Psoas muscle (tissue), 8 donors: ENCODE measurements around the gene DYNLT1. TPM values are rescaled to one million over a fixed set of nuclear protein-coding genes. Genes with fewer than 3 reads are reported as not detected.
"Not testable (repeated sequence)": the region's sequence is repeated elsewhere in the genome, so short reads cannot be mapped to it uniquely, and the experiment has no call there.

Experiments
- ATAC-seq, 4 donors: fragments of 200-7000 bp; cut with Tn5 transposase; one replicate each; pipeline ENCODE4 v1.9.1; 2020; ENCODE audit warnings: moderate library complexity in 3 of 4, mild to moderate bottlenecking in 2 of 4
- DNase-seq, 2 donors: peaks; one replicate each; pipeline ENCODE4 v3.0.0-alpha.2; 2020
- H3K27ac ChIP-seq: fragments of 200-600 bp; one replicate; pipeline ENCODE4 v1.8.0; 2022
- H3K27me3 ChIP-seq, 3 donors: fragments of 200-600 bp in 1 of 3; one replicate each; pipeline versions ENCODE4 v1.6.1 to v1.8.0; 2013 to 2022; ENCODE audit warnings: low read length in 2 of 3, mild to moderate bottlenecking in 2 of 3, moderate library complexity in 1 of 3; ENCODE audit not compliant: insufficient read depth in 3 of 3
- H3K36me3 ChIP-seq, 2 donors: fragments of 200-600 bp in 1 of 2; one replicate each; pipeline versions ENCODE4 v1.6.1 to v1.8.0; 2013 to 2022; ENCODE audit warnings: low read depth in 1 of 2, mild to moderate bottlenecking in 1 of 2, moderate library complexity in 1 of 2; ENCODE audit not compliant: insufficient read depth in 1 of 2
- H3K4me1 ChIP-seq: fragments of 200-600 bp; one replicate; pipeline ENCODE4 v1.8.0; 2022
- H3K4me3 ChIP-seq: fragments of 200-600 bp; one replicate; pipeline ENCODE4 v1.8.0; 2022; ENCODE audit warnings: mild to moderate bottlenecking
- H3K9me3 ChIP-seq: fragments of 200-600 bp; one replicate; pipeline ENCODE4 v1.8.0; 2022
- WGBS, 3 donors: extraction: QIAGEN DNeasy Blood & Tissue Kit; methylation state at CpG; one replicate each; pipeline versions ENCODE4 v1.1.6 to v1.1.7; 2013; 5-methylcytosine and 5-hydroxymethylcytosine counted together
- intact Hi-C, 2 donors: fragments of 100-400 bp; cut with DNase I; formaldehyde crosslinking; loops; one replicate each; pipeline versions ENCODE4 v1.11.0 to v1.14.2; 2022
- polyA plus RNA-seq, 3 donors: library from polyadenylated mRNA; stranded (reverse); fragments of 200-250 nt; gene quantifications; one replicate each; pipeline ENCODE4 v1.2.3, GENCODE V29; 2013
- total RNA-seq, 4 donors: library from RNA; stranded (reverse); fragmentation: NEBNext Ultra II Directional in 2 of 4; extraction: Animal tissue kit (Norgen Biotek cat#: 25700) in 2 of 4; gene quantifications; one replicate each; pipeline versions ENCODE4 v1.2.1 to v1.2.4, GENCODE V29; 2021 to 2023
- TF ChIP-seq, protein P1 (sequence below): fragments of 200-600 bp; IDR thresholded peaks from one replicate; pipeline ENCODE4 v1.8.0; 2022; ENCODE audit warnings: antibody characterized with exemption
- donor health status: healthy with polysubstance abuse.
- donor health status: DM: no; HTN: no; CAD: no; lungs with moderate emphysema.
- donor health status: Bipolar disorder and iron deficiency.
- donor health status: healthy.
- donor health status: DM: yes; HTN: yes; CAD: no.
- donor health status: DM: no; HTN: no; CAD: no.
- donor health status: DM: no; HTN: no; CAD: no.
- donor health status: DM: yes; HTN: yes; CAD: no.

DYNLT1 gene
- total and polyA plus RNA-seq, 7 donors = 112 to 202 (median 146) TPM

DNA sequence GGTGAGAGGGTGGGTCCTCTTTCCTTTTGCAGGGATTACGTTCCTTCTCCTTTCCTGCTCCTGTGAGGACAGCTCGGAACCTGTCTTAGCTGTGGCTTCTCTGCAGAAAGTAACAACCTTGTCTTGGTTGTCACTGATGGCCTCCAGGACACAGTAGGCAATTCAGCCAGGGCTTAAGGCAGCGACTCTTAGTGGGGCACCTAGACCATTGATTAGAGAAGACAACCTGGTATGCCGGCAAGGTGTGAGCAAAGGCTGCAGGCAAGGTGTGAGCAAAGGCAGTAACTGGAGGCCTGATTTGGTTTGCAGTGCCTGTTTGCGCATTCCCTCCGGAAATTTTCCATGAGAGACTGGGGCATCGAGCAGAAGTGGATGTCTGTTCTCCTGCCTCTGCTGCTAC, 37.6 kb downstream of the DYNLT1 start:
- Histone ChIP-seq H3K4me3 (no peak overlapping the region), H3K27ac (no peak overlapping the region), H3K9me3 (no peaks in the 10 kb centered on the region), H3K36me3 (peaks cover 14 to 68% of the 10 kb centered on the region in 2 donors), H3K4me1 (no peaks in the 10 kb centered on the region), H3K27me3 (no peaks in the 10 kb centered on the region)
- 96 to 98% (median 98%) methylated on average over 7 of the region's 7 CpGs for WGBS, 3 donors
- intact Hi-C loops = loop anchor here in 1 of 2 donors (5.0 kb wide), 1 partner anchor 385 kb away; no protein-coding TSS in a partner anchor
- DNase-seq (no peak), ATAC-seq (no peak)
- TF ChIP-seq, protein P1, sequence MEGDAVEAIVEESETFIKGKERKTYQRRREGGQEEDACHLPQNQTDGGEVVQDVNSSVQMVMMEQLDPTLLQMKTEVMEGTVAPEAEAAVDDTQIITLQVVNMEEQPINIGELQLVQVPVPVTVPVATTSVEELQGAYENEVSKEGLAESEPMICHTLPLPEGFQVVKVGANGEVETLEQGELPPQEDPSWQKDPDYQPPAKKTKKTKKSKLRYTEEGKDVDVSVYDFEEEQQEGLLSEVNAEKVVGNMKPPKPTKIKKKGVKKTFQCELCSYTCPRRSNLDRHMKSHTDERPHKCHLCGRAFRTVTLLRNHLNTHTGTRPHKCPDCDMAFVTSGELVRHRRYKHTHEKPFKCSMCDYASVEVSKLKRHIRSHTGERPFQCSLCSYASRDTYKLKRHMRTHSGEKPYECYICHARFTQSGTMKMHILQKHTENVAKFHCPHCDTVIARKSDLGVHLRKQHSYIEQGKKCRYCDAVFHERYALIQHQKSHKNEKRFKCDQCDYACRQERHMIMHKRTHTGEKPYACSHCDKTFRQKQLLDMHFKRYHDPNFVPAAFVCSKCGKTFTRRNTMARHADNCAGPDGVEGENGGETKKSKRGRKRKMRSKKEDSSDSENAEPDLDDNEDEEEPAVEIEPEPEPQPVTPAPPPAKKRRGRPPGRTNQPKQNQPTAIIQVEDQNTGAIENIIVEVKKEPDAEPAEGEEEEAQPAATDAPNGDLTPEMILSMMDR = no peak

DNA sequence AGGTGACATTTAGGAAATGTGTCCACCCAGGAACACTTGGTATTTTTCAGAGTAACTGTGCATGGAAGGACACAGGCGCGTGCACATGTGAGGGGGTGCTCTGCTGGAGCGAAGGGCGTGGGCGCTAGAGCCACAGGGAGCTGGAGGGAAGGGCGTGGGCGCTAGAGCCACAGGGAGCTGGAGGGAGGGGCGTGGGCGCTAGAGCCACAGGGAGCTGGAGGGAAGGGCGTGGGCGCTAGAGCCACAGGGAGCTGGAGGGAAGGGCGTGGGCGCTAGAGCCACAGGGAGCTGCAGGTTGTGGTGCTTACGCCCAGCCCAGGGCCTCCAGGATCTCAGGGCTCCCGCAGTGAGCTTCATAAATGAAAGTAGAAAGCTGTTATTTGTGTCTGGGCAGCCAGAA, 38.5 kb downstream of the DYNLT1 start:
- H3K36me3 ChIP-seq = peaks cover 5 to 59% of the 10 kb centered on the region in 2 donors
- 84 to 98% (median 87%) methylated on average over 15 of the region's 15 CpGs for WGBS, 3 donors
- intact Hi-C loops = loop anchor here in 1 of 2 donors (5.0 kb wide), 1 partner anchor 384 kb away; no protein-coding TSS in a partner anchor

DNA sequence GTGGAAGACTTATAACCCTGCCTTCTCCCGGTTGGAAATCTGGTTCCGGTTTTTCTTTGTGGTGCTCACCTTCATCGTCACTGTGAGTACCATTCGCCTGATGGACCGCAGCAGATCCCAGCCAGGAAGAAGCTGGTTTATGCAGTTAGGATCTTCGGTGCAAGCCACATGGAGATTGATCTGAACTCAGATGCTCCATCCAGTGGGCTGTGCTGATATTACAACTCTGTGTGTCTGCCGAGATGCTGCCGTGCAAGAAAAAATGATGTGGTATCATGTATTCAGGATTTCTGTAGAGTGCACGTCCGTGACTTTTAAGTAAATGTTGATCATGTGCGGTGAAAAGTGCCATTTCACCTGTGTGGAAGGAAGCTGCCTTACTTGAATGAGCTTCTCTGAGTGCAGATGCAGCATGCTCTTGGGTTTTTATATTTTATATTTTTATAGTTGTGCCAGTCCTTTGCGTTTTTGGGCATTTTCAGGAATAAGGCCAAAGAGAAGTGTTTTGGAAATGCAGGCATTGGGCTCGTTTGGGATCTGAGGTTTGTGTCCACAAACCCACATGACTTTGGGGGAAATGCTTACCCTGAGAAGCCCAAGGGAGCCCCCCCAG, 39.2 kb downstream of the DYNLT1 start:
- TF ChIP-seq, protein P1 = peak; percentile 73
- ATAC-seq (peak; percentile 68 to 77 (median 74)), DNase-seq (no peak)
- intact Hi-C loops = loop anchor here (2.0 to 5.0 kb wide), 2 partner anchors 383 to 385 kb away; no protein-coding TSS in a partner anchor
- H3K9me3 ChIP-seq = no peaks in the 10 kb centered on the region
- H3K36me3 ChIP-seq = peaks cover under 1 to 52% of the 10 kb centered on the region in 2 donors
- no peaks in the 10 kb centered on the region for H3K27me3 ChIP-seq
- no peak overlapping the region for H3K27ac ChIP-seq
- no peaks in the 10 kb centered on the region for H3K4me1 ChIP-seq
- H3K4me3 ChIP-seq = no peak overlapping the region
- 49 to 51% (median 50%) methylated on average over 13 of the region's 13 CpGs for WGBS, 3 donors

More for the DNA sequence above, 38.5 kb downstream of the DYNLT1 start:
- not testable (repeated sequence) for H3K9me3 ChIP-seq, H3K27ac ChIP-seq, H3K4me1 ChIP-seq, H3K27me3 ChIP-seq, ATAC-seq, DNase-seq, H3K4me3 ChIP-seq

DNA sequence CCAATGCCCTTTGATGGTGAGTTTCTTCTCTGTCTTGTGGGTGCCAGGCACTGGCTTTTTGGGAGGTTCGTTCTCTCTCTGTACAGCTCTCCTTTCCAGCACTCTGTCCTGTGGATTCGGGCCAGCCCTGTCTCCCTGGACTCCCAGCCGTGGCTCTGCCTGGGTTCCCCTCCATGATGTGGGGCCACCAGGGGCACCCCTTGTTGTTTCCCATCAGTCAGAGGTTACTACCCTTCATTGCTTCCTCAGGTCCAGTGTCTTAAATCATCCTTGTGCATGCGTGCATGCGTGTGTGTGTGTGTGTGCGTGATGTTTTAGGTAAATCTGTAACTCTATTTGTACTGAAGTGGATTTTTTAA, 40.5 kb downstream of the DYNLT1 start:
- H3K36me3 ChIP-seq = peaks cover 0 to 50% of the 10 kb centered on the region in 2 donors
- TF ChIP-seq, protein P1 = no peak
- H3K27me3 ChIP-seq = no peaks in the 10 kb centered on the region
- DNase-seq (no peak), ATAC-seq (no peak)
- no peak overlapping the region for H3K27ac ChIP-seq
- no peaks in the 10 kb centered on the region for H3K4me1 ChIP-seq
- intact Hi-C loops = loop anchor here in 1 of 2 donors (2.0 kb wide), 1 partner anchor 383 kb away; no protein-coding TSS in a partner anchor
- no peaks in the 10 kb centered on the region for H3K9me3 ChIP-seq
- 85 to 91% (median 89%) methylated on average over 6 of the region's 6 CpGs for WGBS, 3 donors
- no peak overlapping the region for H3K4me3 ChIP-seq

DNA sequence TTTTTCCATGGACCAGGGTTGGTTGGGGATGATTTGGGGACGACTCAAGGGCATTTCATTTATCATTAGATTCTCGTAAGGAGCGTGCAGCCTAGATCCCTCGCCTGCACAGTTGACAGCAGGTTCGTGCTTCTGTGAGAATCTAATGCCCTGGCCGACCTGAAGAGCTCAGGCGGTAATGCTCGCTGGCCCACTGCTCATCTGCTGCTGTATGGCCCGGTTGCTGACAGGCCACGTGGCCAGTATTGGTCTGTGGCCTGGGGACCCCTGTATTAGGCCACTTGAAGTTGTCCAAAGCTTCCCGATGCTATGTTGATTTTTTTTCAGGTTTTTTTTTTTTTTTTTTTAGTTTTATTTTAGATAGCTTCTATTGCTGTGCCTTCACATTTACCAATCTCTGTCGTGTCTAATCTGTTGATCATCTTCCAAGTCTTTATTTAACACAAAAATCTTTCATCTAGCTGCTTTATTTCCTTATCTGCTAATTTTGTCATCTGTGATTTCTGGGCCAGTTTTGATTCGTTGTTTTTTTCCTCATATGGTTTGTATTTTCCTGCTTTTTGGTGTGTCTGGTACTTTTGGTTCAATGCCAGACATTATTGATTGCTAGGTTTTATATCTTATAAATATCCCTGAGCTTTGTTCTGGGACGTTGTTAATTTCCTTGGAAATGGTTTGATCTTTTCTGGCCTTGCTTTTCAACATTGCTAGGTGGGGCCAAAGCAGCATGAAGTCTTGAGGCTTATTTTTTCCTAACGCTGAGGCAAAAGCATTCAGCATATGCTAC, 41.1 kb downstream of the DYNLT1 start:
- Histone ChIP-seq H3K27me3 (no peaks in the 10 kb centered on the region), H3K4me3 (no peak overlapping the region), H3K27ac (no peak overlapping the region), H3K36me3 (peaks cover 0 to 45% of the 10 kb centered on the region in 2 donors), H3K9me3 (no peaks in the 10 kb centered on the region), H3K4me1 (no peaks in the 10 kb centered on the region)
- 85 to 86% (median 85%) methylated on average over 15 of the region's 15 CpGs for WGBS, 3 donors
- intact Hi-C loops = loop anchor here in 1 of 2 donors (2.0 kb wide), 1 partner anchor 383 kb away; no protein-coding TSS in a partner anchor
- DNase-seq (no peak), ATAC-seq (no peak)
- TF ChIP-seq, protein P1 = no peak
